HG03196 (cell line): ENCODE results near the gene TUFM.
"Not testable (repeated sequence)": the region's sequence is repeated elsewhere in the genome, so short reads cannot be mapped to it uniquely, and the experiment has no call there.

Source experiments
- ATAC-seq: cut with Tn5 transposase; IDR thresholded peaks from one replicate; pipeline ENCODE4 v1.9.1; 2021; ENCODE audit not compliant: unreplicated experiment

TUFM gene

GRCh38 chr16:28839004-28839639, 7.0 kb downstream of the TUFM start:
- no peak for ATAC-seq

- ATAC-seq = no peak
These were observed 7.6 kb downstream of the TUFM start for GRCh38 chr16:28838558-28838918.

- ATAC-seq = no peak
These were observed 8.2 kb downstream of the TUFM start for GRCh38 chr16:28837672-28838557.

GRCh38 chr16:28836761-28837064, 9.4 kb downstream of the TUFM start:
- ATAC-seq = no peak

GRCh38 chr16:28835864-28836760, 10.0 kb downstream of the TUFM start:
- ATAC-seq = no peak

- ATAC-seq = no peak
These were observed 11.0 kb downstream of the TUFM start for GRCh38 chr16:28834873-28835863.

- no peak for ATAC-seq
These were observed 11.8 kb downstream of the TUFM start for GRCh38 chr16:28834349-28834748.

- no peak for ATAC-seq
These were observed 15.6 kb downstream of the TUFM start for GRCh38 chr16:28830531-28830930.

GRCh38 chr16:28829747-28830146, 16.4 kb downstream of the TUFM start:
- no peak for ATAC-seq

GRCh38 chr16:28826141-28826540, 20.0 kb downstream of the TUFM start:
- no peak for ATAC-seq

- ATAC-seq = no peak
These were observed 21.5 kb downstream of the TUFM start for GRCh38 chr16:28824717-28824973.

GRCh38 chr16:28823873-28824716, 22.1 kb downstream of the TUFM start:
- ATAC-seq = peak; percentile 51

- peak; percentile 20 for ATAC-seq
These were observed 22.8 kb downstream of the TUFM start for GRCh38 chr16:28823291-28823872.

- ATAC-seq = peak; percentile 50
These were observed 23.4 kb downstream of the TUFM start, which contains the start of gene ATXN2L for GRCh38 chr16:28822520-28823290. TSS of gene ATXN2L (plus strand) at chr16:28822999. CDS start at chr16:28823260, 261 bp downstream.

- ATAC-seq = no peak
These were observed 24.2 kb downstream of the TUFM start for GRCh38 chr16:28821874-28822519.

- ATAC-seq = not testable (repeated sequence)
These were observed 25.6 kb downstream of the TUFM start for GRCh38 chr16:28820546-28820945.

- ATAC-seq = no peak
These were observed 26.1 kb downstream of the TUFM start for GRCh38 chr16:28820016-28820415.
